ENCODE data around the gene SCAF8. TPM values are rescaled to one million over a fixed set of nuclear protein-coding genes. Genes with fewer than 3 reads are reported as not detected.

SCAF8 gene
- total RNA-seq, 1 donor from 2014 or later = 15.2 TPM

DNA sequence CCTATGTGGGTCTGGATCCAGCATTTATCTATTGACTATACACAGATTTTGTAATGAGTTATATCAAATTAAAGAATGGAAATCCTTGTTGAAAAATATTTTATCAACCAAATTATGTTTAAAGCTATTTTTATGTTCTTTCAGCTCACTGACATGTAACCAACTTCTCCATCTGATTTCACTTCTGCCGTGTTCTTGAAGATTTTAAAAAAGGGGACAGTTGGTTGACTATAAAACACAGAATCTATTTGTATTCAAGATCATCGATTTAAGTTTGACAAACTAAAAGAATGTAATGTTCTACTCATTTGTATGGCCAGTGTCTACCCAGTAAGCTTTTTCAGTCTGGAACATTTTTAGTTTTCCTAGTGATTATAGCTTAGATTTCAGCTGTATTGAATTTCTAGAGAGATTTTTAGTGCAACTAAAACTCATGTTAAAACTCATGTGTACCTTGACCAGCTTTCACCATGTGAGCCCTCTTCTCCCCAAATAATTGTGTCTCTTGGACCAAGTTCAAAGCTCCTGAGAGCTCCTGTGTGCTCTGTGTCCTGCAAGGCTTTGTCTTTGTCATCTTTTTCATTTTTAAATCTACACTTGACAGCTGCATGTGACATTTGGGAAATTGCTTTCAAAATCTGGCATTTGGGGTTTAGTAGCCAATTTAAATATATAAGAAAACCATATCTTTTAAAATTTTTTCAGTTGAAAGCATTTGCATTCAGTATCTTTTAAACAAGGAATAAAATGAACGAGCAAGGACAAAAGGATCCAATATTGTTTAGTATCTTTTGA, 143.5 kb downstream of the SCAF8 start:
- no peak overlapping the region for H3K4me3 ChIP-seq (ENCODE audit: low read depth, low read length)
- no peak for DNase-seq (ENCODE audit: low read depth)
- TF ChIP-seq, protein P1, sequence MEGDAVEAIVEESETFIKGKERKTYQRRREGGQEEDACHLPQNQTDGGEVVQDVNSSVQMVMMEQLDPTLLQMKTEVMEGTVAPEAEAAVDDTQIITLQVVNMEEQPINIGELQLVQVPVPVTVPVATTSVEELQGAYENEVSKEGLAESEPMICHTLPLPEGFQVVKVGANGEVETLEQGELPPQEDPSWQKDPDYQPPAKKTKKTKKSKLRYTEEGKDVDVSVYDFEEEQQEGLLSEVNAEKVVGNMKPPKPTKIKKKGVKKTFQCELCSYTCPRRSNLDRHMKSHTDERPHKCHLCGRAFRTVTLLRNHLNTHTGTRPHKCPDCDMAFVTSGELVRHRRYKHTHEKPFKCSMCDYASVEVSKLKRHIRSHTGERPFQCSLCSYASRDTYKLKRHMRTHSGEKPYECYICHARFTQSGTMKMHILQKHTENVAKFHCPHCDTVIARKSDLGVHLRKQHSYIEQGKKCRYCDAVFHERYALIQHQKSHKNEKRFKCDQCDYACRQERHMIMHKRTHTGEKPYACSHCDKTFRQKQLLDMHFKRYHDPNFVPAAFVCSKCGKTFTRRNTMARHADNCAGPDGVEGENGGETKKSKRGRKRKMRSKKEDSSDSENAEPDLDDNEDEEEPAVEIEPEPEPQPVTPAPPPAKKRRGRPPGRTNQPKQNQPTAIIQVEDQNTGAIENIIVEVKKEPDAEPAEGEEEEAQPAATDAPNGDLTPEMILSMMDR (conservative IDR thresholded peaks at IDR 0.05; ENCODE audit: low read depth, low read length) = no peak

DNA sequence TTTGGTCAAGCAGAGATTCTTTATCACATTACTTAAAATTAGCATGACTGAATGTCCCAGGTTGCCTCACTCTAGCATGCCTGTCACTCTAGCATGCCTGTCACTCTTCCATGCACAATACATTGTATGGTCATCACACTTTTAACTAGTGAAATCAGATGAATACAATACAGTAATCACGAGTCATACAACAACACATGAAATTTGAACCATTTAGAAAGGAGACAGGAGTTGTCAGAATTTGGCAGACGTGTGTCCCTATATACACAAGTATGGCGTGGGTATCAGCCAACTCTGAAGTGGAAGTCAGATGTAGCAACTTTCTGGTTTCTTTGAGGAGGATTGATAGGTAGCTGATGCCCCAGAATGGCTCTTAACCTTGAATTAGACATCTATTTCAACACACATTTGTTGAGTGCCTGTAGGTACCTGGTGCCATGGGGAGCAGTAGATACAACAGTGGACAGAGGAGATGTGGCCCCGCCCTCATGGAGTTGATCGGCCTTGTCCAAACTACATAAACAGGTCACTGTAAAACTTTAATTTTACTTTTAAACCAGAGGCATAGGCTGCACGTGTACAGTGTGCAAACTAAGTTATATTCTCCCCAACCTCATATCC, 145.8 kb downstream of the SCAF8 start:
- TF ChIP-seq, protein P1 (conservative IDR thresholded peaks at IDR 0.05; ENCODE audit: low read depth, low read length) = no peak
- DNase-seq (ENCODE audit: low read depth) = no peak
- no peak overlapping the region for H3K4me3 ChIP-seq (ENCODE audit: low read depth, low read length)

GRCh38 chr6:154882107-154882506, 148.9 kb downstream of the SCAF8 start:
- TF ChIP-seq, protein P1 (conservative IDR thresholded peaks at IDR 0.05; ENCODE audit: low read depth, low read length) = no peak
- DNase-seq (ENCODE audit: low read depth) = no peak
- no peak overlapping the region for H3K4me3 ChIP-seq (ENCODE audit: low read depth, low read length)

Other genes with a start within 250 kb of the SCAF8 start
- 10.3 and 12.4 TPM in 2 replicates for gene CNKSR3, start 222.7 kb upstream of the SCAF8 start, total RNA-seq